Measurements from ENCODE around the gene ZNF491.
"Not testable (repeated sequence)": the region's sequence is repeated elsewhere in the genome, so short reads cannot be mapped to it uniquely, and the experiment has no call there.

ZNF491 gene

DNA sequence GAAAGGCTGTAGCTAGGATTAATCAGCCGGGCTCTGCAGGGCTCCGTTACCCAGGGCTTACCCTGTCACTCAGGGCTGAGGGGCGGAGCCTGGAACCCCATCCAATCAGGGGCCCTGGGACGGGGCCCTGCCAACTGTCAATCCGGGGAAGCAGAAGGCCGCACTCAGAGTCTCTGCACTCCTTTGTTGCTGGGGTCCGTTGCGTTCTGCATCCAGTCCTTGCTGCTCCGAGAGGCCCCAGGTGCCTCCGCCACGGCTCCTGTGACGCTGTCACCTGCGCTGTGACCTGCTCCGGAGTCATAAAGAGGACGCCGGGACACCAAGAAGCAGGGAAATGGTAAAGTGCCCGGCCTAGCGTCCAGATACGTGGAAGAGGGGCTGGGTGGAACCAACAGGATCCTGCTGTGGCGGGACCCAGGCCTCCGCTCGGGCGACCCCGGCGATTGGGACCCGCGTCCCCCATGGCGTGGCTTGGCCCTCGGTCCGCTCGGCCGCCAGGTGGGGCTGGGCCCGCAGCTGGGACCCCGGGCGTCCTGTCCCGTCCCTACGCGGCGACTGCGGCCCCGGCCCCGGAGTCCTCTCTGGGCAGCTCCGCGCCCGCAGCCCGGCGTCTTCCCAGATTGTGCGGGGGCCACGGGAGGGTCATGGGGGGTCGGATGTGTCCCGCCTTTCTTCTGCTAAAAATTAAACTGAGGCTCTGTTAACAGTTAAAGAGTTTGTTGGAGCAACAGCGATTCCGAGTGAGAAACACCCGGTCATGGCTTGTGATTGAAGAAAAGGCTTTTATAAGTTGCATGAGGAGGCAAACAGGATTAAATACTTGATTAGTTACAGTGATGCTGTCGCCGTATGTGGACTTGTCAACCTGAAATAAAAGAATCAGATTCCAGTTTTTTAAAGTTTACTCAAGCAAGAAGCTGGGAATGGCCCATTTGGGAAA, at the start of gene ZNF491:
Gene ZNF491, plus strand, starts transcription at position 133 of the 940 bp plus-strand sequence. CDS start 7,431 bp downstream, outside the sequence.
- H3K27ac Mint-ChIP-seq: peak within 1 kb of the TSS; percentile 52
- peaks cover 11% of the 10 kb centered on the region for H3K9me3 Mint-ChIP-seq
- H3K36me3 Mint-ChIP-seq (ENCODE audit: low read depth): no peaks in the 10 kb centered on the region
- no peaks in the 10 kb centered on the region for H3K27me3 Mint-ChIP-seq (ENCODE audit: low read depth)
- peaks cover 14% of the 10 kb centered on the region for H3K4me1 Mint-ChIP-seq (ENCODE audit: low read depth)
- H3K4me3 Mint-ChIP-seq: peak within 1 kb of the TSS; percentile 82

GRCh38 chr19:11749751-11750150, 48.6 kb upstream of the ZNF491 start:
- Mint-ChIP-seq H3K4me1 (ENCODE audit: low read depth) (no peaks in the 10 kb centered on the region), H3K27me3 (ENCODE audit: low read depth) (no peaks in the 10 kb centered on the region), H3K9me3 (peaks cover 68% of the 10 kb centered on the region), H3K36me3 (ENCODE audit: low read depth) (peaks cover 5% of the 10 kb centered on the region), H3K27ac (no peak overlapping the region), H3K4me3 (no peak overlapping the region)

- H3K27me3 Mint-ChIP-seq (ENCODE audit: low read depth): no peaks in the 10 kb centered on the region
- H3K4me3 Mint-ChIP-seq: no peak overlapping the region
- peaks cover 79% of the 10 kb centered on the region for H3K9me3 Mint-ChIP-seq
- peaks cover 4% of the 10 kb centered on the region for H3K36me3 Mint-ChIP-seq (ENCODE audit: low read depth)
- no peak overlapping the region for H3K27ac Mint-ChIP-seq
- H3K4me1 Mint-ChIP-seq (ENCODE audit: low read depth): no peaks in the 10 kb centered on the region
Measured at GRCh38 chr19:11752244-11752736, 46.0 kb upstream of the ZNF491 start.

DNA sequence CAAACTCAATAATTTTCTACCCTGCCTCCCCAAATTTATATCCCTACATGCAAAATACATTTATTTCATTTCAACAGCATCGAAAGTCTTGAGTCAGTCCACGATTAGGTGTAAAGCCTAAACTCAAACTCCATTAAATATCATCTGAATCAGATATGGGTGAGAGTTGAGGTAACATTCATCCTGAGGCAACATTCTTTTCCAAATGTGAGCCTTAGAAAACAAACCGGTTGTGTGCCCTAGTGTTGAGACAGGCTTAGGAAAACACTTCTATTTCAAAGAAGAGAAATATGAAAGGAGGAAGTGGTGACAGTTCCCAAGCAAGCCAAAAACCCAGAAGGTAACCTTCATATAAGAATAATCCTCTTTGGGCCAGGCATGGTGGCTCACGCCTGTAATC, 43.7 kb upstream of the ZNF491 start:
- Mint-ChIP-seq H3K36me3 (ENCODE audit: low read depth) (peaks cover 4% of the 10 kb centered on the region), H3K9me3 (peaks cover 69% of the 10 kb centered on the region), H3K4me1 (ENCODE audit: low read depth) (no peaks in the 10 kb centered on the region), H3K27ac (no peak overlapping the region), H3K27me3 (ENCODE audit: low read depth) (no peaks in the 10 kb centered on the region), H3K4me3 (no peak overlapping the region)

DNA sequence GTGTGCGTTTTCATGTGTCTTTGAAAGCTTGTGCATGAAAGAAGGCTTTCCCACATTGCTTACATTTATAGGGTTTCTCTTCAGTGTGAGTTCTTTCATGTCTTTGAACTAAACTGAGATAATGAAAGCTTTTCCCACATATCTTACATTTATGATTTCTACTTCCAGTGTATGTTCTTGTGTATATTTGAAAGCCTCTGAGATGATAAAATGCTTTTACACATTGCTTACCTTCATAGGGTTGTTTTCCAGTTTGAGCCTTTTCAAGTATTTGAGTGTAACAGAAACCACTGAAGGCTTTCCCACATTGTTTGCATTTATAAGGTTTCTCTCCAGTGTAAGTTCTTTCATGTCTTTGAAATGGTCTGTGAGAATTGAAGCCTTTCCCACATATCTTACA, 41.4 kb upstream of the ZNF491 start:
- Mint-ChIP-seq H3K9me3 (peaks cover 58% of the 10 kb centered on the region), H3K36me3 (ENCODE audit: low read depth) (peaks cover 4% of the 10 kb centered on the region), H3K27me3 (ENCODE audit: low read depth) (no peaks in the 10 kb centered on the region), H3K27ac (no peak overlapping the region), H3K4me3 (no peak overlapping the region), H3K4me1 (ENCODE audit: low read depth) (no peaks in the 10 kb centered on the region)

DNA sequence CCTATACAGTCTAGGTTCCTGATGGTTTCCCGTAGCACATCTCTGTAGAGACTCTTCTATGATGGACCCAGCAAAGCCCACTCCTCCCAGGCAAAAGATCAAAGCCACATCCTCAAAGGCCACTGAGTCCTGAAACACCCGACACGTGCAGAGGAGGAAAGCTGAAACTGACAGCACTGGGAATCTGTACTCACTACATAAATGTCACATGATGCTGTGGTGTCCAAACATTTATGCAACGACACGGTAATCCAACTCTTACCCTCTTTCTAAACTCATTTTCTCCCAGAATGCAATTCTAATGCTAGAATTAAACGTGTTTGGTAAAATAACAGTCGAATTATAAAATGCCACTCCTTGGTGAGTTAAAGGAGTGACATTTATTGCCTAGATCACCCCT, 38.5 kb upstream of the ZNF491 start:
- H3K36me3 Mint-ChIP-seq (ENCODE audit: low read depth): peaks cover 2% of the 10 kb centered on the region
- no peak overlapping the region for H3K27ac Mint-ChIP-seq
- no peaks in the 10 kb centered on the region for H3K4me1 Mint-ChIP-seq (ENCODE audit: low read depth)
- H3K9me3 Mint-ChIP-seq: peaks cover 55% of the 10 kb centered on the region
- H3K27me3 Mint-ChIP-seq (ENCODE audit: low read depth): no peaks in the 10 kb centered on the region
- no peak overlapping the region for H3K4me3 Mint-ChIP-seq

DNA sequence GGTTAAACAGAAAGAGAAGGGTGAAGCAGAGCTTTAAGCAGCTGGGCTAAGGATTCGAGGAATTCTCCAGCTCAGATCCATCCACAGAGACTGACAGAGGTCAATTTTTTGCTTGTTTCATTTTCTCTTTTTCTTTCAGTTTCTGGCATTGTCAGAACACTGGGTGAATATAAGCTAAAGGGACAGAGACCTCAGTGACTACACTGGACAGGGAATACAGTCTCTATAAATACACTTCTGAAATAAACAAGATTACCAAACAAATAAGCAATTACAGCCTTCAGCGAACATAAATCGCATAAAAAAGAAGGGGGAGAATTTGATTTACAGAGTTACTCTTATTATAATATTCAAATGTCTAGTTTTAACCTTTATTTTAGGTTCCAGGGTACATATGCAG, 35.2 kb upstream of the ZNF491 start:
- Mint-ChIP-seq H3K4me1 (ENCODE audit: low read depth) (peaks cover 8% of the 10 kb centered on the region), H3K27ac (no peak overlapping the region), H3K36me3 (ENCODE audit: low read depth) (peaks cover 7% of the 10 kb centered on the region), H3K4me3 (no peak overlapping the region), H3K9me3 (peaks cover 36% of the 10 kb centered on the region), H3K27me3 (ENCODE audit: low read depth) (no peaks in the 10 kb centered on the region)

- Mint-ChIP-seq H3K27me3 (ENCODE audit: low read depth) (no peaks in the 10 kb centered on the region), H3K4me3 (no peak overlapping the region), H3K9me3 (peaks cover 39% of the 10 kb centered on the region), H3K27ac (no peak overlapping the region), H3K36me3 (ENCODE audit: low read depth) (peaks cover 10% of the 10 kb centered on the region), H3K4me1 (ENCODE audit: low read depth) (peaks cover 10% of the 10 kb centered on the region)
Measured at GRCh38 chr19:11763611-11764010, 34.7 kb upstream of the ZNF491 start.

GRCh38 chr19:11766597-11767591, 31.4 kb upstream of the ZNF491 start, which contains the start of gene ZNF441:
Gene ZNF441 (plus strand): TSS chr19:11767000. CDS start chr19:11767194, 194 bp downstream.
- Mint-ChIP-seq H3K27ac (peak within 1 kb of the TSS; percentile 95), H3K36me3 (ENCODE audit: low read depth) (peaks cover 23% of the 10 kb centered on the region)

GRCh38 chr19:11767633-11768133, 30.6 kb upstream of the ZNF491 start:
- Mint-ChIP-seq H3K4me1 (ENCODE audit: low read depth) (peaks cover 12% of the 10 kb centered on the region), H3K27me3 (ENCODE audit: low read depth) (no peaks in the 10 kb centered on the region), H3K36me3 (ENCODE audit: low read depth) (peaks cover 28% of the 10 kb centered on the region), H3K4me3 (peak overlapping the region; percentile 94), H3K9me3 (peaks cover 56% of the 10 kb centered on the region), H3K27ac (peak overlapping the region; percentile 80)

More at GRCh38 chr19:11766597-11767591, 31.4 kb upstream of the ZNF491 start, which contains the start of gene ZNF441:
- Mint-ChIP-seq H3K4me3 (peak within 1 kb of the TSS; percentile 94), H3K9me3 (peaks cover 55% of the 10 kb centered on the region), H3K4me1 (ENCODE audit: low read depth) (peaks cover 12% of the 10 kb centered on the region), H3K27me3 (ENCODE audit: low read depth) (no peaks in the 10 kb centered on the region)

- H3K4me3 Mint-ChIP-seq: no peak overlapping the region
- H3K27ac Mint-ChIP-seq: no peak overlapping the region
- H3K9me3 Mint-ChIP-seq: peaks cover 60% of the 10 kb centered on the region
- peaks cover 12% of the 10 kb centered on the region for H3K4me1 Mint-ChIP-seq (ENCODE audit: low read depth)
- no peaks in the 10 kb centered on the region for H3K27me3 Mint-ChIP-seq (ENCODE audit: low read depth)
- peaks cover 41% of the 10 kb centered on the region for H3K36me3 Mint-ChIP-seq (ENCODE audit: low read depth)
Measured at GRCh38 chr19:11769995-11770394, 28.3 kb upstream of the ZNF491 start.

DNA sequence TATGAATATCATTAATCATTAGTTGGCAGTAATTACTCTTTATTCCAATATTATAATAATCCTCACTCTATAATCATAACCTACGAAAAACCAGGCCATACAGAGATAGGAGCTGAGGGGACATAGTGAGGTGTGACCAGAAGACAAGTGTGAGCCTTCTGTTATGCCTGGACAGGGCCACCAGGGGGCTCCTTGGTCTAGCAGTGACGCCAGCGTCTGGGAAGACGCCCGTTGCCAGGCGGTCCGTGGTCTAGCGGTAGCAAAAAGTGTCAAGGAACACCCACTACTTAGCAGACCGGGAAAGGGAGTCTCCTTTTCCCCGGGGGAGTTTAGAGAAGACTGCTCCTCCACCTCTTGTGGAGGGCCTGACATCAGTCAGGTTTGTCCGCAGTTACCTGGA, 26.8 kb upstream of the ZNF491 start:
- H3K27ac Mint-ChIP-seq; H3K4me3 Mint-ChIP-seq; H3K27me3 Mint-ChIP-seq (ENCODE audit: low read depth): not testable (repeated sequence)
- Mint-ChIP-seq H3K36me3 (ENCODE audit: low read depth) (peaks cover 45% of the 10 kb centered on the region), H3K4me1 (ENCODE audit: low read depth) (peaks cover 10% of the 10 kb centered on the region), H3K9me3 (peaks cover 66% of the 10 kb centered on the region)

- Mint-ChIP-seq H3K9me3 (peaks cover 80% of the 10 kb centered on the region), H3K36me3 (ENCODE audit: low read depth) (peaks cover 65% of the 10 kb centered on the region)
- not testable (repeated sequence) for H3K27me3 Mint-ChIP-seq (ENCODE audit: low read depth); H3K27ac Mint-ChIP-seq; H3K4me3 Mint-ChIP-seq; H3K4me1 Mint-ChIP-seq (ENCODE audit: low read depth)
Measured at GRCh38 chr19:11776669-11777068, 21.7 kb upstream of the ZNF491 start.

DNA sequence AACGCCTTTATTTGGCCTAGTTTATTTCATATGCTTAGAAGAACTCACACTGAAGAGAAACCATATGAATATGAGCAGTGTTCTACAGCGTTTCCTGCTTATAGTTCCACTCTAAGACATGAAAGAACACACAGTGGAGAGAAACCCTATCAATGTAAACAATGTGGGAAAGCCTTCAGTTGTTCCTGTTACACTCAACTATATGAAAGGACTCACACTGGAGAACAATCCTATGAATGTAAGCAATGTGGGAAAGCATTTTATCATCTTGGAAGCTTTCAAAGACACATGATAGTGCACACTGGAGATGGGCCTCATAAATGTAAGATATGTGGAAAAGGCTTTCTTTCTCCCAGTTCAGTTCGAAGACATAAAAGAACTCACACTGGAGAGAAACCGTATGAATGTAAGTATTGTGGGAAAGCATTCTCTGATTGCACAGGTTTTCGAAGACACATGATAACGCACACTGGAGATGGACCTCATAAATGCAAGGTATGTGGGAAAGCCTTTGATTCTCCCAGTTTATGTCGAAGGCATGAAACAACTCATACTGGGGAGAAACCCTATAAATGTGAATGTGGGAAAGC, 17.8 kb upstream of the ZNF491 start:
- peaks cover 59% of the 10 kb centered on the region for H3K36me3 Mint-ChIP-seq (ENCODE audit: low read depth)
- H3K4me1 Mint-ChIP-seq (ENCODE audit: low read depth): no peaks in the 10 kb centered on the region
- H3K9me3 Mint-ChIP-seq: peaks cover 81% of the 10 kb centered on the region
- H3K27ac Mint-ChIP-seq: no peak overlapping the region
- H3K27me3 Mint-ChIP-seq (ENCODE audit: low read depth): no peaks in the 10 kb centered on the region
- H3K4me3 Mint-ChIP-seq: no peak overlapping the region

All from T-helper 1 cell treated with Interleukin-12 subunit alpha and Interleukin-12 subunit beta and Interleukin-4 antibody, amounts not matched to agents 30 μg/mL and 1 μg/mL, for 36 hours (primary cell).